ENCODE measurements around the gene RABL6.
A peak's percentile ranks its signal among the peaks of the same experiment; 100 is the strongest.

Gene RABL6

GRCh38 chr9:136849038-136849959 is 41.6 kb downstream of the RABL6 start, which contains the start of gene PHPT1:
Gene PHPT1, plus strand, starts transcription at chr9:136849409. Its CDS starts 22 bp downstream, at chr9:136849431.
- DNase-seq = peak; percentile 98

- DNase-seq = no peak
These were observed 42.5 kb downstream of the RABL6 start for GRCh38 chr9:136849960-136850865.

- DNase-seq = no peak
These were observed 43.4 kb downstream of the RABL6 start for GRCh38 chr9:136850866-136851775.

- DNase-seq = no peak
These were observed 44.4 kb downstream of the RABL6 start, which contains the start of gene MAMDC4 for GRCh38 chr9:136851941-136852663. Gene MAMDC4, plus strand, starts transcription at chr9:136852346. Its CDS starts 71 bp downstream, at chr9:136852417.

GRCh38 chr9:136852664-136853595 is 45.2 kb downstream of the RABL6 start:
- DNase-seq = peak; percentile 5

- peak; percentile 9 for DNase-seq
These were observed 45.9 kb downstream of the RABL6 start for GRCh38 chr9:136853596-136854112.

GRCh38 chr9:136854113-136854841 is 46.5 kb downstream of the RABL6 start:
- DNase-seq = no peak

GRCh38 chr9:136854842-136855460 is 47.2 kb downstream of the RABL6 start:
- DNase-seq = no peak

- no peak for DNase-seq
These were observed 47.8 kb downstream of the RABL6 start for GRCh38 chr9:136855461-136856078.

GRCh38 chr9:136856079-136856476 is 48.3 kb downstream of the RABL6 start:
- DNase-seq = peak; percentile 3

- peak; percentile 4 for DNase-seq
These were observed 48.9 kb downstream of the RABL6 start for GRCh38 chr9:136856541-136857141.

GRCh38 chr9:136857166-136857565 is 49.4 kb downstream of the RABL6 start:
- DNase-seq = peak; percentile 3

GRCh38 chr9:136857581-136858412 is 50.0 kb downstream of the RABL6 start:
- peak; percentile 20 for DNase-seq

- DNase-seq = no peak
These were observed 50.7 kb downstream of the RABL6 start for GRCh38 chr9:136858452-136858843.

GRCh38 chr9:136858844-136859757 is 51.4 kb downstream of the RABL6 start:
- DNase-seq = peak; percentile 9

- DNase-seq = no peak
These were observed 52.8 kb downstream of the RABL6 start for GRCh38 chr9:136860529-136860928.
